Body of pancreas (tissue), 4 donors: ENCODE results near the gene ADTRP.

Experiments
- CTCF ChIP-seq, 7 experiments: fragments of 450-650 bp in 4 of 7; fragments of 200-600 bp in 3 of 7; sonication (generic) in 3 of 7; IDR thresholded peaks; one replicate each; pipeline ENCODE4 v1.5.1; 2016 to 2019; ENCODE audit warnings: antibody characterized with exemption in 7 of 7
- POLR2A ChIP-seq, 3 donors: fragments of 450-650 bp; IDR thresholded peaks; one replicate each; pipeline ENCODE4 v1.6.1; 2016; ENCODE audit warnings: antibody characterized with exemption in 3 of 3, mild to moderate bottlenecking in 2 of 3

DNA sequence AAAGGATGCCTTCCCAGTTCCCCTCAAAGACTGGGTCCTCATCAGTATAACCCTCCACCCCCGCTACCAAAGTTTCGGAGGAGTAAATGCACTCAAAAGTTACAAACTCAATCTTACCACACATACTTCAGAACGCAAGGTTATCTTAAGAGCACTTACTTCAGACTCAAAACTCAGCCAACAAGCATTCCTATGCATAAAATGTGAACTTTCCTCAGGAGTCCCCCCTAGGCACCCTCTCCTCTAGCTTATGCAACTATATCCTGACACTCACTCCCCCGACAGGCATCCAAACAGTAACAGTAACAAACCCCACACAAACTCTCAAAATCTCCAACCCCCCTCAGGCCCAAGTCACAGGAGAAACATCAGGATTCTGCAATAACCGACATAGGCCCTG is 11.1 kb upstream of the ADTRP start:
- TF ChIP-seq CTCF (IDR thresholded peaks at IDR 0.05): no peak
- TF ChIP-seq POLR2A (IDR thresholded peaks at IDR 0.05): no peak
